Measurements from ENCODE around the gene APOBEC2. TPM values are rescaled to one million over a fixed set of nuclear protein-coding genes. Genes with fewer than 3 reads are reported as not detected.

Gene APOBEC2
- total RNA-seq, 2 experiments from 2014 or later = not detected

- DNase-seq (ENCODE audit: low spot score) = peak; percentile 67
- Histone ChIP-seq H3K9me2 (ENCODE audit: insufficient read depth, low read length) (no peaks in the 10 kb centered on the region), H2AFZ (ENCODE audit: low read length) (peak overlapping the region; percentile 45; the same call in 1 of the 2 replicates), H3K4me1 (ENCODE audit: insufficient read depth, low read length, poor library complexity, severe bottlenecking) (peaks cover 50% of the 10 kb centered on the region), H3K9me3 (ENCODE audit: low read length) (no peaks in the 10 kb centered on the region), H3K4me3 (ENCODE audit: low read depth, low read length, poor library complexity, severe bottlenecking) (peak overlapping the region; percentile 38), H3K27ac (ENCODE audit: low read depth, low read length, poor library complexity, severe bottlenecking) (peak overlapping the region; percentile 76), H3K36me3 (ENCODE audit: insufficient read depth, low read length) (peaks cover 100% of the 10 kb centered on the region), H3K79me2 (ENCODE audit: insufficient read depth, low read depth, low read length) (peaks cover 78% of the 10 kb centered on the region), H4K20me1 (ENCODE audit: insufficient read depth, low read length) (peaks cover 16% of the 10 kb centered on the region; the same call in 1 of the 2 replicates), H3K4me2 (ENCODE audit: low read length) (peak overlapping the region; percentile 66)
- TF ChIP-seq EZH2phosphoT487 (IDR thresholded peaks at IDR 0.05; ENCODE audit: borderline replicate concordance, low read depth, low read length) = no peak
- no peak for TF ChIP-seq CTCF (conservative IDR thresholded peaks at IDR 0.05; ENCODE audit: low read length)
- POLR2A ChIA-PET = interaction anchor here (1.0 to 1.6 kb wide), 3 partner anchors 11 to 239 kb away, joined by 3 to 4 read pairs (median 3); no protein-coding TSS in a partner anchor
- no TSS peak for BruUV-seq (replicated peaks)
- CTCF ChIA-PET (ENCODE audit: unreplicated experiment) = no interaction called here
- intact Hi-C loops (cut with micrococcal nuclease; ENCODE audit: unreplicated experiment) = no loop called here
Measured at GRCh38 chr6:41080621-41081020, 27.6 kb downstream of the APOBEC2 start.

- TF ChIP-seq EZH2phosphoT487 (IDR thresholded peaks at IDR 0.05; ENCODE audit: borderline replicate concordance, low read depth, low read length) (no peak), CTCF (conservative IDR thresholded peaks at IDR 0.05; ENCODE audit: low read length) (no peak)
- H3K9me3 ChIP-seq (ENCODE audit: low read length) = no peaks in the 10 kb centered on the region
- H3K27ac ChIP-seq (ENCODE audit: low read depth, low read length, poor library complexity, severe bottlenecking) = no peak overlapping the region
- H4K20me1 ChIP-seq (ENCODE audit: insufficient read depth, low read length) = peaks cover 17% of the 10 kb centered on the region; the same call in 1 of the 2 replicates
- CTCF ChIA-PET (ENCODE audit: unreplicated experiment) = no interaction called here
- DNase-seq (ENCODE audit: low spot score) = no peak
- intact Hi-C loops (cut with micrococcal nuclease; ENCODE audit: unreplicated experiment) = no loop called here
- H3K4me1 ChIP-seq (ENCODE audit: insufficient read depth, low read length, poor library complexity, severe bottlenecking) = peaks cover 28% of the 10 kb centered on the region
- BruUV-seq (replicated peaks) = no TSS peak
- POLR2A ChIA-PET = no interaction called here
- peaks cover 77% of the 10 kb centered on the region for H3K79me2 ChIP-seq (ENCODE audit: insufficient read depth, low read depth, low read length)
- no peak overlapping the region for H3K4me3 ChIP-seq (ENCODE audit: low read depth, low read length, poor library complexity, severe bottlenecking)
- no peaks in the 10 kb centered on the region for H3K9me2 ChIP-seq (ENCODE audit: insufficient read depth, low read length)
- peaks cover 100% of the 10 kb centered on the region for H3K36me3 ChIP-seq (ENCODE audit: insufficient read depth, low read length)
- no peak overlapping the region for H2AFZ ChIP-seq (ENCODE audit: low read length)
- no peak overlapping the region for H3K4me2 ChIP-seq (ENCODE audit: low read length)
Measured at GRCh38 chr6:41083072-41083471, 30.1 kb downstream of the APOBEC2 start.

- Histone ChIP-seq H2AFZ (ENCODE audit: low read length) (no peak overlapping the region), H3K79me2 (ENCODE audit: insufficient read depth, low read depth, low read length) (peaks cover 56% of the 10 kb centered on the region), H3K9me3 (ENCODE audit: low read length) (no peaks in the 10 kb centered on the region), H3K4me3 (ENCODE audit: low read depth, low read length, poor library complexity, severe bottlenecking) (no peak overlapping the region), H3K9me2 (ENCODE audit: insufficient read depth, low read length) (no peaks in the 10 kb centered on the region), H3K36me3 (ENCODE audit: insufficient read depth, low read length) (peaks cover 98% of the 10 kb centered on the region), H3K27ac (ENCODE audit: low read depth, low read length, poor library complexity, severe bottlenecking) (no peak overlapping the region), H3K4me2 (ENCODE audit: low read length) (no peak overlapping the region), H4K20me1 (ENCODE audit: insufficient read depth, low read length) (peaks cover 17% of the 10 kb centered on the region; the same call in 1 of the 2 replicates), H3K4me1 (ENCODE audit: insufficient read depth, low read length, poor library complexity, severe bottlenecking) (peaks cover 9% of the 10 kb centered on the region)
- no peak for TF ChIP-seq CTCF (conservative IDR thresholded peaks at IDR 0.05; ENCODE audit: low read length)
- TF ChIP-seq EZH2phosphoT487 (IDR thresholded peaks at IDR 0.05; ENCODE audit: borderline replicate concordance, low read depth, low read length) = no peak
- ChIA-PET POLR2A (no interaction called here), CTCF (ENCODE audit: unreplicated experiment) (no interaction called here)
- BruUV-seq (replicated peaks) = no TSS peak
- intact Hi-C loops (cut with micrococcal nuclease; ENCODE audit: unreplicated experiment) = no loop called here
- no peak for DNase-seq (ENCODE audit: low spot score)
Measured at GRCh38 chr6:41085182-41085581, 32.2 kb downstream of the APOBEC2 start.
